Measurements from ENCODE around the gene CDC42BPB. TPM values are rescaled to one million over a fixed set of nuclear protein-coding genes. Genes with fewer than 3 reads are reported as not detected.

Gene CDC42BPB
- total RNA-seq, 2 donors from 2014 or later = 68.0 to 83.4 TPM

DNA sequence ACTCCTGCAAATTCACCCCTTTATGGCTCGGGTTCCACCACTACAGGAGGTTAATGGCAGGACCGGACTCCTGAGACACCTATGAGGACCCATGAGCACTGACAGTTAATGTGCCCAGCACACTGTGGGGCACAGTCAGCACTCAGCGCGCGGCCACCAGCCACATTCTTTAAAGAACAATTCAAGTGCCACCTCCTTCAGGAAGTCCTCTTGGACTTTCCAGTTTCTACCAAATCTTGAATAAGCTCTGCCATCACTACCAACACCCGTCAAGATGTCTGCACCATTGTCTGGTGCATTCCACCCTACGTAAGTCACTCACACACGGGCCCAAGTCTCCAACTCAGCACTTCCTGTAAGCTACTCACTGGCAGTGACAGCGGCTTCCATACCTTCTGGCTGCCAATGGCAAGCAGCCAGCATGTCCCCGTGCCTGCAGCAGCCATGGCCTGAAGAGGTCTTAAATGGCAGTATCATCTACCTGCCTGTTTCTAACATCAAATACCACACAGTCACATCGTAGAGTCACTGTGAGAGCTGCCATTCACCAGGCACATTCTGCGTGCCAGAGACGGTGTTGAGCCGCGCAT, 48.5 kb downstream of the CDC42BPB start:
- DNase-seq (ENCODE audit: low spot score) = no peak
- no peak for TF ChIP-seq CTCF (IDR thresholded peaks at IDR 0.05)
- H3K27me3 ChIP-seq = no peaks in the 10 kb centered on the region
- peaks cover 0 to 24% of the 10 kb centered on the region in 2 donors for H3K4me1 ChIP-seq
- H3K36me3 ChIP-seq = peaks cover 18% of the 10 kb centered on the region
- no peaks in the 10 kb centered on the region for H3K9me3 ChIP-seq
- peak overlapping the region in 1 of 2 donors; percentile 15 for H3K27ac ChIP-seq
- H3K4me3 ChIP-seq = no peak overlapping the region

DNA sequence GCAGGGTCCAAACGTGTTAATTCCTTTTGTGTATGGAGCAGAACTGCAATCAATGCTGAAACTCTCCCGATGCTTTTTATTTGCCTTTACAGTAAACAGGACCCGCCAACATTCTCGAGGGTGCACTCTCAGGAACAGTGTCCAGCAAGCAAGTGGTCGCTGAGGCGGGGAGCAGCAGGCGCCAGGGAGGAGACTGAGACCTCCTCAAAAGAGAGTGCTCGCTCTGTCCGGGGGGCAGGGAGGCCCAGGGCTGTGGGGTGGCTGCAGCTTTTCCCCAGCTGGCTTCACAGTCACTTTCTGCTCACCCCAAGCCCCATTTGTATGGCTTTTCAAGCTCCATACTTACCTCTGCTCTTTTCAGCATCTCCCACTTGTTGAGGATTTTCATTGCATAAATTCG, 49.2 kb downstream of the CDC42BPB start:
- Histone ChIP-seq H3K4me1 (peaks cover 0 to 24% of the 10 kb centered on the region in 2 donors), H3K4me3 (no peak overlapping the region), H3K9me3 (no peaks in the 10 kb centered on the region), H3K27ac (peak overlapping the region in 1 of 2 donors; percentile 15), H3K36me3 (peaks cover 23% of the 10 kb centered on the region), H3K27me3 (no peaks in the 10 kb centered on the region)
- TF ChIP-seq CTCF (IDR thresholded peaks at IDR 0.05) = no peak
- DNase-seq (ENCODE audit: low spot score) = no peak

DNA sequence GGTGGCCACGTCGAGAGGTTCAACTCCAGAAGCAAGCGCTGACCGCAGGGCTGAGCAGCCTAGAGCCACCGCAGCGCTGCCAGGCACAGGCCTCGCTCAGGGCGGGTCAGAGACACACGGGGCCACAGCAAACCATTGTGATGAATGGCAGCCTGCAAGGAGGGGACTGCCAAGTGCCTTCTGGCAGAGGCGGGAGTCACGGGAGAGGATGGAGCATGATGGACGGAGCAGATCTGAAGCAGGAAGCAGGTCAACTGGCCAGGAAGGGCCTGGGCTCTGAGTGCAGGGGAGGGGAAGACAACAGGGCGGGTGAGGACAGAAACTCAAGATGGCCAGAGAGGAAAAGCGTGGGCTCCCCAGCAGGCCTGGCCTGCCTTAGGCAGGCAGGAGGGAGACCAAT, 49.8 kb downstream of the CDC42BPB start:
- Histone ChIP-seq H3K4me3 (no peak overlapping the region), H3K27ac (no peak overlapping the region), H3K4me1 (peaks cover 0 to 24% of the 10 kb centered on the region in 2 donors), H3K9me3 (no peaks in the 10 kb centered on the region), H3K27me3 (no peaks in the 10 kb centered on the region), H3K36me3 (peaks cover 29% of the 10 kb centered on the region)
- no peak for DNase-seq (ENCODE audit: low spot score)
- no peak for TF ChIP-seq CTCF (IDR thresholded peaks at IDR 0.05)

GRCh38 chr14:103006991-103007520, 50.3 kb downstream of the CDC42BPB start:
- Histone ChIP-seq H3K27ac (no peak overlapping the region), H3K27me3 (no peaks in the 10 kb centered on the region), H3K4me1 (peaks cover 0 to 24% of the 10 kb centered on the region in 2 donors), H3K36me3 (peaks cover 32% of the 10 kb centered on the region), H3K4me3 (no peak overlapping the region), H3K9me3 (no peaks in the 10 kb centered on the region)
- no peak for TF ChIP-seq CTCF (IDR thresholded peaks at IDR 0.05)
- DNase-seq (ENCODE audit: low spot score) = no peak

DNA sequence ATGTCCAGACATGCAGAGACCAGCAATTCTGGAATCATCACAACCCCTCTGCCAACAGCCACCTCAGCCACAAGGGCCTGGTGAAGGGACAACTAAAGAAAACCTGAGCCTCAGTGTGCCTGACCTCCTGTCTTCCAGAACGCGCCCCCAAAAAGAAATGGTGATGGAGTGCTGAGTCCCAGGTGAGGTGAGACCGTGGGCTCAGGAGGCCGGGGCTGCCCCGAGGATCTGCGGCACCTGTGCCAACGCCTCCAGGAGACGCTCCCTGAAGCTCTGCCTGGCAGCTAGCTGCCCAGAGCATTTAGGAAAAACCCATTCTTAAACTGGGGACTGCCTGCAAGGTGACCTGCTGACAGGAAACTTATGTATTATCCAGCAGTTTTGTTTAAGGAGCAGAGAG, 51.2 kb downstream of the CDC42BPB start:
- TF ChIP-seq CTCF (IDR thresholded peaks at IDR 0.05) = no peak
- no peaks in the 10 kb centered on the region for H3K27me3 ChIP-seq

GRCh38 chr14:103003850-103004249, 53.5 kb downstream of the CDC42BPB start:
- Histone ChIP-seq H3K9me3 (no peaks in the 10 kb centered on the region), H3K27ac (no peak overlapping the region), H3K4me3 (no peak overlapping the region), H3K4me1 (peaks cover 0 to 16% of the 10 kb centered on the region in 2 donors), H3K36me3 (peaks cover 40% of the 10 kb centered on the region), H3K27me3 (no peaks in the 10 kb centered on the region)
- DNase-seq (ENCODE audit: low spot score) = no peak
- no peak for TF ChIP-seq CTCF (IDR thresholded peaks at IDR 0.05)

More for the DNA sequence above, 51.2 kb downstream of the CDC42BPB start:
- peaks cover 36% of the 10 kb centered on the region for H3K36me3 ChIP-seq
- H3K9me3 ChIP-seq = no peaks in the 10 kb centered on the region
- H3K27ac ChIP-seq = no peak overlapping the region
- H3K4me1 ChIP-seq = peaks cover 0 to 24% of the 10 kb centered on the region in 2 donors
- no peak overlapping the region for H3K4me3 ChIP-seq
- DNase-seq (ENCODE audit: low spot score) = no peak
